ENCODE data around the gene ITGB2.

The ITGB2 gene

DNA sequence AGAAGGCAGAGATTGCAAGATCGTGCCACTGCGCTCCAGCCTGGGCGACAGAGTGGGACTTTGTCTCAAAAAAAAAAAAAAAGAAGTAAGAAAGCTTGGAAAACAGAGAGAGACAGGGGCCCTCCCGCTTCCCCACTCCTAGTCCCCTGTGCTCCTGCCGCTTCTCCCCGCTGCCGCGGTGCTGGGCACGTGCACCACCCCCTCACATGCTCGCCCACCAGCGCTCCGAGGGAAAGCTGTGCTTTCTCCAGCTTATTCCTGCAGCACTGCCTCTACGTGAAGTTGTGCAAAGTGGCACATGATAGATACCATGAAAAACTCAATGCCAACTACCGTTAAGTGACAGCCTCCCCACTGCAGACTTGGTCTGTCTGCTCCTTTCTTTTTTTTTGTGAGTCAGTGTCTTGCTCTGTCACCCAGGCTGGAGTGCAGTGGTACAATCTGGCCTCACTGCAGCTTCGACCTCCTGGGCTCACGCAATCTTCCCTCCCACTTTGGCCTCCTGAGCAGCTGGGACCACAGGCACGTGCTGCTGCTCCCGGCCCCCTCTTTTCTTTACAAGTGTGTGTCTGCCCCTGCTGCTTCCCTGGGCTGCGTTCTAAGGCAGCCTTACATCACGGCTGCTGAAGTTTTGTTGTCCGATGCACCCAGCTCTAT lies 34.6 kb upstream of the ITGB2 start:
- DNase-seq (ENCODE audit: low spot score), result no peak

DNA sequence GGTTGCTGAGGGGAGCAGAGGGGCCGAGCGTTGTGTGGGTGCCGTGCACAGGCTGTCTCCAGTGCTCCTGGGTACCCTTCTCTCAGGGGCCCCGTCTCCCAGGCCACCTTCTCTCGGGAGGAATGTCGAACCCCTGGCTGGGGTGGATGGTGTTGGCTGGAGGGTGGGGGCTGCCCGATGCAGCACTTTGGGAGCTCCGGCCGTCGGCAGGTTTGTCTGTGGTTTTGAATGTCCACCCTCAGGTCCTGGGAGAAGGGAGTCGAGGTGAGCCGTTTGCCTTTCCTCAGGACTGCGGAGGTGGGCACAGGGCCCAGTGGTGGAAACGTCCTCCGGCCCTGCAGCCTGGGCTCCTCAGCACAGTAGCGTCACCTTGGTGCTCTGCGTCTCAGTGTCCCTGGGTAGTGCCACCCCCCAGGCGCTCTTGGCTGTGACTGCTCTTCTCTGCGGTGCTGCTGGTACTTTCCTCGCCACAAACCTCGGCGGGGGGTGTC lies 33.6 kb upstream of the ITGB2 start:
- no peak for DNase-seq (ENCODE audit: low spot score)

DNA sequence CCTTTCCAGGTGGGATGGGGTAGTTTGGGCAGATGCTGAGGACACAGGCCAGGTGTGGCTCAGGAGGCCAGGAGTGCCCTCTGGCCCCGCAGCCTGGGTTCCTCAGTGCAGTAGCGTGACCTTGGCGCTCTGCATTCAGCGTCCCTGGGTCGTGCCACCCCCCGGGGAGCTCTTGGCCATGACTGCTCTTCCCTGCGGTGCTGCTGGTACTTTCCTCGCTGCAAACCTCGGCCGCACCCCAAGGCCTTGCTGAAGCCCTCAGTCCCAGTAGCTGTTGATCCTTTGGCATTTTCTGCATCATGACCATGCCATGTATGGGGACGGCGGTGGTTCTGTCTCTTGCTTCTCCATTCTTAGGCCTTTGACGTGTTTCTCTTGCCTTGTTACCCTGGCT lies 32.9 kb upstream of the ITGB2 start:
- DNase-seq (ENCODE audit: low spot score), result no peak

GRCh38 chr21:44952929-44953627 lies 32.4 kb upstream of the ITGB2 start:
- DNase-seq (ENCODE audit: low spot score), result no peak

GRCh38 chr21:44952116-44952928 lies 31.6 kb upstream of the ITGB2 start:
- DNase-seq (ENCODE audit: low spot score), result no peak

- no peak for DNase-seq (ENCODE audit: low spot score)
Measured at GRCh38 chr21:44951186-44951915, 30.7 kb upstream of the ITGB2 start.

DNA sequence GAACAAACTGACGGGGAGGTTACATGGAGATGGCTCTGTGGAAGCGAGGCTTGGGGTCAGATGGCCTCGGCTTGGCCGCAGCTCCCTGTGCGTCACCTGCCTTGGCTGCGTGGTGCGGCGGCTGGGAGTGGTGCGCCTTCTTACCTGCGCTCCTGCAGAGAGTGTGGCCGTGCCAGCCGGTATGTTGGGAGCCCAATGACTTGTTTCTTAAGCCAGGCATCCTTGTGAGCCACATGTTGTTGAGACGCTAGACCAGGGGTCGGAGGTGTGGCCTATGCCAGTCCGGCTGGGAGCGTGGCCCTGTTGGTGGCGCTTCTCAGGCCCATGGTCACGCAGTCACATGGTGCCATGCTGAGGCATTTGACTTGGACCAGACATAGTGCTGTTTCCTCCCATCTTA lies 29.7 kb upstream of the ITGB2 start:
- DNase-seq (ENCODE audit: low spot score), result no peak

- DNase-seq (ENCODE audit: low spot score), result peak; percentile 84
Measured at GRCh38 chr21:44949779-44950198, 29.1 kb upstream of the ITGB2 start.

GRCh38 chr21:44949161-44949778 lies 28.6 kb upstream of the ITGB2 start:
- no peak for DNase-seq (ENCODE audit: low spot score)

DNA sequence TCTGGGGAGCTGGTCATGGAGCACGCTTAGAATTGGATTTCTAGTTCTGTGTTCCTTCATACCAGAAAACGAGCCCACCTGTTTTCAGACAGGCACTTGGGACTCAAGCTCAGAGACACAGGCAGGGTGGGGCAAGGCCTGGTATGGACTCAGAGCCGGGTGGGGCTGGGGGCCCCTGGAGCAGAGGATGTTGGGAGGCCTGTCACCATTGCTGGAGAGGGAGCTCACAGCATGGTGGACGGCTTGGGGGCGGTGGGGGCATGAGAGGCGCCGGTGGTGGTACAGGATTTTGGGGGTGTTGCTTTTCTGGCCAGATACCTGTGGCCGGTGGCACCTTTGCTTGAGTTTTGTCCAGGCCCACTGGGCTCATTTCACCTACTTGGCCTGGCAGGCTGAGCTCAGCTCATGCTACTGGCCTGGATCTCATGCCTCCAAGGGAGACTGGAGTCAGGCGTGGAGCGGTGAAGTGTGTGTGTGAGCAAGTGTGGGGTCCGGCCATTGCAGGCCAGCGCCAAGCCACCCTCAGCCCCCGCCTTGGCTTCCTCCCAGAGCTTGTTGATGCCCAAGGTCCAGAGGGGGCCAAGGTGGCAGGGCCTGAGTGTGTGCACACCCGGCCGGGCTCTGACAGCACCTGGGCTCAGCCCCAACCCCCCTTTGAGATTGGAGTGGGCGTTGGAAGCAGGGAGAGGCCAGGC lies 27.9 kb upstream of the ITGB2 start:
- DNase-seq (ENCODE audit: low spot score), result no peak

DNA sequence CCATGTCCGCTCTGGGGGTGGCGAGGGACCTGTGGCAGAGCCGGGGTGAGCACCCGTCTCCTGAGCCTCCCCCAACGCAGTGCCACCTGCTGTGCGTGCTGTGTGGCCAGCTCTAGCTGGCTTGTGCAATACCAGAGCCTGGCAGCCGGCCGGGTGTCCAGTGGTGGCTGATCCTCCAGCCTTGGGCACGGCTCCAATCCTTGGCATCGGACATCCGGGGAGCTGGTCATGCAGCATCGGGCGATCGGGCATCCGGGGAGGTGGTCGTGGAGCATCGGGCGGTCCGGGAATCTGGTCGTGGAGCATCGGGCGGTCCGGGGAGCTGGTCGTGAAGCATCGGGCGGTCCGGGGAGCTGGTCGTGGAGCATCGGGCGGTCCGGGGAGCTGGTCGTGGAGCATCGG lies 27.2 kb upstream of the ITGB2 start:
- no peak for DNase-seq (ENCODE audit: low spot score)

DNA sequence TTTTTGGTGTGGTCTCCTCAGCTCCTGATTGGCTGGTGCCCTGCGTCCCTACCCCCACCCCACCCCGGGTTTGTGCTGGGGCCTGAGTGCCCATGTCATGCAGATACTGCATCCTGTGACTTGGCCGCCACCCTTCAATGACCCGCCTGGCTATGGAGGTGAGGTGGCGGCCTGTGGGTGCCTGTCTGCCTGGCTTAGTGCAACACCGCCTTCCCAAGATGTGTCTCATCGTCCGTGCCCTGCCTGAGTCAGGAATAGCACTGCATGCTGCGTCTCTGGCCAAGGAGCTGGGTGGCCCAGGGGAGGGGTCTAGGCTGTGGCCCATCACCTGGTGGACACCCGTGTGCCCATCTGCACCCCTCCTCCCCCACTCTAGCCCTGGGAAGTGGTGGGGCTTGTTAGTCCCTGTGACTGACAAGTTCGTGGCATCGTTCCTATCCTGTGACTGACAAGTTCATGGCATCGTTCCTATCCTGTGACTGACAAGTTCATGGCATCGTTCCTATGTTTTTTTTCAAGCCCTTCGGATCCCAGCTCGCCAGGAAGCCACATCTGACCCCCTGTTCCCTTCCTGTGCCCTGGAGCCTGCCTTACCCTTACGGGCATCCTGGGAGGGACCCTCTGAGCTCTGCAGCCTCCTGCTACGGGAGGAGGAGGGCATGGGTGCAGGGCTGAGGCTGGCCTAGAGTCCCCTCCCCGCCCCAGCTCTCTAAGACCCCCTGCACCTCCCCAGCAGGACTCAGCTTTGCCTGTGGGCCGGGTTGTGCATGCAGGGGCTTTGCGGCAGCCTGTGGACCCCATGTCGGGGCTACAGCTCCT lies 26.6 kb upstream of the ITGB2 start:
- no peak for DNase-seq (ENCODE audit: low spot score)

DNA sequence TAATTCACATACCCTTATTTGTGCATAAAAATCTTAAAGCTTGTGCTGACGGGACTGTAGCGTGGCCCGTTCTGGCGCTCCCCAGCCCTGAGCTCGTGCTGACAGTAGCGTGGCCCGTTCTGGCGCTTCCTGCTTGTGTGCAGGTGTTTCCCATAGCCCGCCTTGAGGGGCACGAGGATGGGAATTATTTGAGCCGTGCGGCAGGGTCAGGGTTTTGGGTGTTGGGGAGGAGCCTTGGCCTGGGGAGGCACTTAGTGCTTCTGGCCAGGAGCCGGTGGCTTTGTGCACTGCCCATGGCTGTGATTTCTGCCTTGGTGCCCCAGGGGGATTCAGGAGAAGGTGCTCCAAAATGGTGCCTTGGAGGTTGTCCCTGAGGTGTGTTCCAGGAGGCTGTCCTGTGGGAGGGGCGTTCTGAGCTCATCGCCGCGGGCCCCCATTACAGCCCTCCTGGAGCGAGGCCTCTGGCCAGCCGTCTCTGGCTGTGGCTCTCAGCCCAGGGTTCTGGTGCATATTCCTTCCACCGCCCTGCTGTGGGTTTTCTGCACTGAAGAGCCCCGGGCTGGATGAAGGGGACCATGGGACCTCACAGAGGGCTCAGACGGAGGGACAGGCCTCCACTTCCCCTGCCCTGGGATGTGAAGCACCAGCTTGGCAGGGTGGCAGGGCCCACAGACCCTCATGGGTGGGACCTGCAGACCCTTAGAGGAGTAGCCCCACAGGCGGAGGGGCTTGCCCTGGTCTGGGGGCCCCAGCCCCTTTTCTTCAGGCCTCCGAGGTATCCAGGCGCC lies 25.7 kb upstream of the ITGB2 start:
- DNase-seq (ENCODE audit: low spot score), result no peak

- DNase-seq (ENCODE audit: low spot score), result no peak
Measured at GRCh38 chr21:44944596-44944995, 23.9 kb upstream of the ITGB2 start.

- no peak for DNase-seq (ENCODE audit: low spot score)
Measured at GRCh38 chr21:44943686-44944550, 23.2 kb upstream of the ITGB2 start.

DNA sequence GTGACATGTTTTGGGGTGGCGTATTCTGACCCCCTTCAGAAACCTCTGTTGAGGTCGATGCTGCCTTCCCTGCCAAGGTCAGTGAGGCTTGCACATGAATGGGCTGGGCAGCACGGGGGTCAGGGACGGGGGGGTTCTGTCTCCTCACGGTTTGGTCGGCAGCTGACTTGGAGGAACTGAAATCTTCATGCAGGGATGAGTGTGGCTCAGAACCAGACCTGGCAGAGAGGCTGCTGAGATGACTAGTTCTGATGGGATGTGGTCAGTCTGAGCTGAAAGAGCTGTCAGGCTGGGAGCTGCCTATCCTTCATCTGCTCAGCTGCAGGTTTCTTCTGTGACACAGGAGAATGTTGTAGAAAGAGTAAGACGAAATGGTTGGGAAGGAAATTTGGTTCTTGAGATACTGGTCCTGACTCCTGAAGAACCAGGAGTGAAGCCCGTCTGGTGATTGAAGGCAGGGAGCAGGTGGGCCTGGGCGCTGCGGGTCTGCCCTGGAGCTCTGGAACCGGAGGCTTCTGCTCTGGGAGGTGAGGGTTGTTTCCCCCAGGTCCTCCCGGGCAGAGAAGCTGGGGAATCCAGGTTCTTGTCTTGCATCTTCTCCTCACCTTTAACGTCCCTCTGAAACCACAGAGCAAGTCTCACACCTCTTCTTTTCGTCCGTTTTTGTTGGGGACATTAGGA lies 22.4 kb upstream of the ITGB2 start:
- DNase-seq (ENCODE audit: low spot score), result no peak

DNA sequence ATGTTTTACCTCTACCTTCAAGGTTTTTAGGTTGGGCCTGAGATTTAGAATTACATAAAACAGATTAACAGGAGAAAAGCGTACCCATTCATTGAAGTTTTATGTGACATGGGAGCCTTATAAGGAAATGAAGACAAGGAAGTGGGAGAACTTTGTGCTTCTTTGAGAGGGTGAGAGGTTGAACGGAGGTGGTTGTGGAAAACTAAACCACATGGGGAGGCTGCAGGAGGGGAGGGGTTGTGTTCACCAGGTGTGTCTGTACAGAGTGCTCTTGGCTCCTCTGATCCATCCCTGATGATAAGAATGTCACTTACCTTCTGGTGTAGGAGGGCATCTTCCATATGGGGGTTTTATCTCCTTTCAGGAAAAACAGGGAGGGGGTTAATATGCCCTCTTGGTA lies 21.9 kb upstream of the ITGB2 start:
- no peak for DNase-seq (ENCODE audit: low spot score)

DNA sequence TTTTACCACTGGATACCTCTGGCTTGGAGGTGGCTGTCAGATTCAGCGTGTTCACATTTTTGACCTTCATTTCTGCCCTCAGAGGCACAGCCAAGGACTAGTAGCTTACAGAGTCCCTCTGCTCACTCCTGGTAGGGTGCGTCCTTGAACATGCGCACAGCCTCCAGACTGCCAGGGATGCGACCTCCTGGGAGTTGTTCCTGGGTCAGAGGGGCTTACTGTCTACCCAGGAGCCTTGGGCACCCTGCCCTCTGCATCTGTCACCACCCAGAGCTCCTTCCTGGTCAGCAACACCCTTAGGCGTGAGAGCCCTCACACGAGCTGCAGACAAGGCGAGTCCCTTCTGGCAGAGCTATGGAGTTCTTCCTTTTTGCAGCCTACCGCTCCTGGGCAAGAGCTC lies 20.9 kb upstream of the ITGB2 start:
- DNase-seq (ENCODE audit: low spot score), result no peak

Data from AG08395 (cell line).